GM12801 (cell line): ENCODE data around the gene ARHGEF7.

Experiments used
- TF ChIP-seq, protein P1 (sequence below): IDR thresholded peaks from one replicate; pipeline ENCODE4 v1.5.1; 2011; ENCODE audit warnings: control low read depth; ENCODE audit not compliant: insufficient read length; ENCODE audit errors: extremely low read depth

Gene ARHGEF7

DNA sequence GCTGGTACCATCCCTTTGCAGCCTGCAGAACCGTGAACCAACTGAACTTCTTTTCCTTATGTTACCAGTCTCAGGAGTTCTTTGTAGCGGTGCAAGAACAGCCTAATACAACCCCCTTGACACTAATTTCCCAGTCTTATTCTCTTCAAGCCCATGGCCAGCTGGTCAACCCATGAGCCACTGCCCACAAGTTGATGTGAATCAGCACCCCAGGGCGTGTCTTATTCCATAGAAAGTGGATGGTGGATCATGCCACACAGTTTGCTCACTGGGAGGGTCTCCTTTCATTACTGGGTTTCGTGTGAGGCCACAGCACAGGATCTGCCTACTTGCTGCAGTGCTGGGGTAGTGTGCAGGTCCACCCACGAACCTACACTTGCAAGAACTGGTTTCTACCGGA, 232.3 kb downstream of the ARHGEF7 start:
- TF ChIP-seq, protein P1, sequence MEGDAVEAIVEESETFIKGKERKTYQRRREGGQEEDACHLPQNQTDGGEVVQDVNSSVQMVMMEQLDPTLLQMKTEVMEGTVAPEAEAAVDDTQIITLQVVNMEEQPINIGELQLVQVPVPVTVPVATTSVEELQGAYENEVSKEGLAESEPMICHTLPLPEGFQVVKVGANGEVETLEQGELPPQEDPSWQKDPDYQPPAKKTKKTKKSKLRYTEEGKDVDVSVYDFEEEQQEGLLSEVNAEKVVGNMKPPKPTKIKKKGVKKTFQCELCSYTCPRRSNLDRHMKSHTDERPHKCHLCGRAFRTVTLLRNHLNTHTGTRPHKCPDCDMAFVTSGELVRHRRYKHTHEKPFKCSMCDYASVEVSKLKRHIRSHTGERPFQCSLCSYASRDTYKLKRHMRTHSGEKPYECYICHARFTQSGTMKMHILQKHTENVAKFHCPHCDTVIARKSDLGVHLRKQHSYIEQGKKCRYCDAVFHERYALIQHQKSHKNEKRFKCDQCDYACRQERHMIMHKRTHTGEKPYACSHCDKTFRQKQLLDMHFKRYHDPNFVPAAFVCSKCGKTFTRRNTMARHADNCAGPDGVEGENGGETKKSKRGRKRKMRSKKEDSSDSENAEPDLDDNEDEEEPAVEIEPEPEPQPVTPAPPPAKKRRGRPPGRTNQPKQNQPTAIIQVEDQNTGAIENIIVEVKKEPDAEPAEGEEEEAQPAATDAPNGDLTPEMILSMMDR = no peak

DNA sequence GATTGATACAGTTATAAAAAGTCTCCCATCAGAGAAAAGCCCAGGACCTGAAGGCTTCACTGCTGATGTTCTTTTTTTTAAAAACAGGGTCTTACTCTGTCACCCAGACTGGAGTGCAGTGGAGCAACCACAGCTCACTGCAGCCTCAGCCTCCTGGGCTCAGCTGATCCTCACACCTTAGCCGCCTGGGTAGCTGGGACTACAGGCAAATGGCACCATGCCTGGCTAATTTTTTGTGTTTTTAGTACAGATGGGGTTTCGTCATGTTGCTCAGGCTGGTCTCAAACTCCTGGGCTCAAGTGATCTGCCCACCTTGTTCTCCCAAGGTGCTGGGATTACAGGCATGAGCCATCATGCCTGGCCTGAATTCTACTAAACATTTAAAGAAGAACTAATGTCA, 238.4 kb downstream of the ARHGEF7 start:
- TF ChIP-seq, protein P1 = no peak

DNA sequence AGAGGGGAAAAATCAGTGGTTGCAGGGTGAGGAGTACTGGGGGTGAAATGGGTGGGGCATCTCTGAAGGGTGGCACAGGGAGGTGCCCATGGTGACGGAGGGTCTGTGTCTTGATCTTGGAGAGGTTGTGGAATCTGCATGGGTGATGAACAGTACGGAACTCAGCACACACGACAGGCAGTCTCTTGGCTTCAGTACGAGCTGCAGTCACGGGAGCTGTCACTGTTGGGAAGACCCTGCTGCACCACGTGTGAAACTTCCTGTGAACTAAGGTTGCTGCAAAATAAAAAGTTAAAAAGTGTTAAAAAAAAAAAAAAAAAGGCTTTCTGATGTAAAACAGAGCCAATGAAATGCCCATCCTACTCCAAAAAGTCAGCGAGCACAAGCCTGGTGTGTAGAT, 239.7 kb downstream of the ARHGEF7 start:
- TF ChIP-seq, protein P1 = no peak
